IMR-90 (cell line): ENCODE data around the gene ADGRA3. TPM values are rescaled to one million over a fixed set of nuclear protein-coding genes. Genes with fewer than 3 reads are reported as not detected.

ENCODE experiments used
- ATAC-seq: fragments of 200-7000 bp; cut with Tn5 transposase; 2 replicates; pipeline ENCODE4 v1.9.1; 2020; ENCODE audit warnings: low read depth, mild to moderate bottlenecking, moderate library complexity
- BruUV-seq: library from RNA; stranded (reverse); fragments of 400-500 nt; replicated peaks from 2 replicates; lab custom pipeline; 2021; lab: Mats Ljungman, UMichigan
- CTCF ChIA-PET: fragments of 300-600 bp; formaldehyde crosslinking; extraction: SDS; loops from one replicate; lab custom pipeline; 2021; ENCODE audit warnings: antibody characterized with exemption; lab: Yijun Ruan, JAX
- POLR2A ChIA-PET: fragments of 300-600 bp; sonication (Branson Sonifier 250); formaldehyde crosslinking; loops from one replicate; lab custom pipeline; 2022; ENCODE audit warnings: antibody characterized with exemption; ENCODE audit not compliant: unreplicated experiment; lab: Charles Lee
- DNase-seq: peaks from one replicate; pipeline ENCODE4 v3.0.0; 2013
- H2AFZ ChIP-seq: replicated peaks from 2 replicates; pipeline ENCODE3; 2013; ENCODE audit warnings: low read length, mild to moderate bottlenecking; ENCODE audit not compliant: poor library complexity
- H2AK5ac ChIP-seq: 2 replicates; pipeline ENCODE4 v1.6.1; 2013; ENCODE audit warnings: low read depth, low read length, inconsistent platforms
- H2AK9ac ChIP-seq: replicated peaks from 2 replicates; pipeline ENCODE3; 2013; ENCODE audit warnings: mild to moderate bottlenecking, low read depth, low read length, moderate library complexity; ENCODE audit not compliant: poor library complexity
- H2BK120ac ChIP-seq: 2 replicates; pipeline ENCODE4 v1.6.1; 2013; ENCODE audit warnings: low read depth, low read length, inconsistent platforms
- H2BK15ac ChIP-seq: 3 replicates; pipeline ENCODE4 v1.6.1; 2013; ENCODE audit warnings: low read depth, low read length, inconsistent platforms
- H2BK20ac ChIP-seq: 2 replicates; pipeline ENCODE4 v1.6.1; 2013; ENCODE audit warnings: low read depth, mild to moderate bottlenecking, inconsistent platforms, low read length, moderate library complexity
- H2BK5ac ChIP-seq: 2 replicates; pipeline ENCODE4 v1.6.1; 2013; ENCODE audit warnings: mild to moderate bottlenecking, low read depth, low read length, inconsistent platforms; ENCODE audit not compliant: poor library complexity, severe bottlenecking
- H3K14ac ChIP-seq: replicated peaks from 2 replicates; pipeline ENCODE4 v1.6.1; 2013; ENCODE audit warnings: low read depth, low read length, inconsistent platforms
- H3K18ac ChIP-seq: 2 replicates; pipeline ENCODE4 v1.6.1; 2013; ENCODE audit warnings: low read depth, low read length, control low read depth
- H3K23ac ChIP-seq: 2 replicates; pipeline ENCODE4 v1.6.1; 2013; ENCODE audit warnings: low read depth, low read length, inconsistent platforms
- H3K27ac ChIP-seq: 2 replicates; pipeline ENCODE4 v1.5.1; 2013; ENCODE audit warnings: mild to moderate bottlenecking, control low read depth, low read length; ENCODE audit not compliant: insufficient read depth
- H3K27me3 ChIP-seq: 2 replicates; pipeline ENCODE4 v1.6.1; 2013; ENCODE audit warnings: low read length; ENCODE audit not compliant: control insufficient read depth, insufficient read depth
- H3K36me3 ChIP-seq: 2 replicates; pipeline ENCODE4 v1.6.1; 2013; ENCODE audit warnings: low read length, mixed read lengths; ENCODE audit not compliant: control insufficient read depth, insufficient read depth
- H3K4ac ChIP-seq: 2 replicates; pipeline ENCODE4 v1.6.1; 2013; ENCODE audit warnings: low read depth, low read length, inconsistent platforms
- H3K4me1 ChIP-seq: 2 replicates; pipeline ENCODE4 v1.6.1; 2013; ENCODE audit warnings: low read length, mixed read lengths; ENCODE audit not compliant: control insufficient read depth, insufficient read depth
- H3K4me2 ChIP-seq: 2 replicates; pipeline ENCODE4 v1.6.1; 2013; ENCODE audit warnings: low read depth, mild to moderate bottlenecking, control low read depth, low read length, moderate library complexity
- H3K4me3 ChIP-seq: 2 replicates; pipeline ENCODE4 v1.5.1; 2013; ENCODE audit warnings: low read depth, mild to moderate bottlenecking, control low read depth, low read length, moderate library complexity; ENCODE audit not compliant: insufficient read depth
- H3K56ac ChIP-seq: 2 replicates; pipeline ENCODE4 v1.6.1; 2013; ENCODE audit warnings: low read length, inconsistent platforms; ENCODE audit not compliant: insufficient read depth; ENCODE audit errors: extremely low read depth
- H3K79me1 ChIP-seq, 2 experiments: 2 replicates each; pipeline ENCODE4 v1.6.1; 2013; ENCODE audit warnings: low read length in 2 of 2, inconsistent platforms in 1 of 2, low read depth in 1 of 2
- H3K9ac ChIP-seq: 2 replicates; pipeline ENCODE4 v1.6.1; 2013; ENCODE audit warnings: low read depth, low read length, control low read depth
- H3K9me1 ChIP-seq: 2 replicates; pipeline ENCODE4 v1.6.1; 2013; ENCODE audit warnings: low read length, inconsistent platforms; ENCODE audit not compliant: insufficient read depth
- H3K9me3 ChIP-seq: 2 replicates; pipeline ENCODE4 v1.6.1; 2013; ENCODE audit warnings: low read length; ENCODE audit not compliant: control insufficient read depth, insufficient read depth
- H4K20me1 ChIP-seq: 2 replicates; pipeline ENCODE4 v1.6.1; 2013; ENCODE audit warnings: low read length, inconsistent platforms; ENCODE audit not compliant: insufficient read depth
- H4K5ac ChIP-seq: 2 replicates; pipeline ENCODE4 v1.6.1; 2013; ENCODE audit warnings: mild to moderate bottlenecking, low read depth, low read length, control low read depth
- H4K8ac ChIP-seq, 2 experiments: 2 replicates each; pipeline ENCODE4 v1.6.1; 2013; ENCODE audit warnings: low read depth in 2 of 2, low read length in 2 of 2, control low read depth in 1 of 2, inconsistent platforms in 1 of 2
- H4K91ac ChIP-seq: 2 replicates; pipeline ENCODE4 v1.6.1; 2013; ENCODE audit warnings: low read depth, low read length, inconsistent platforms; ENCODE audit not compliant: insufficient read depth
- CEBPB ChIP-seq: IDR thresholded peaks from 2 replicates; pipeline ENCODE4 v1.6.1; 2012; ENCODE audit warnings: low read depth, low read length, improper control_type of control experiment
- CHD1 ChIP-seq: IDR thresholded peaks from 2 replicates; pipeline ENCODE4 v1.6.1; 2012; ENCODE audit warnings: low read depth, low read length, improper control_type of control experiment
- FOS ChIP-seq: fragments of 150-350 bp; IDR thresholded peaks from 2 replicates; pipeline ENCODE4 v1.6.1; 2016; ENCODE audit warnings: low read depth, low read length
- MAFK ChIP-seq: IDR thresholded peaks from 2 replicates; pipeline ENCODE4 v1.6.1; 2012; ENCODE audit warnings: low read depth, low read length, improper control_type of control experiment
- MXI1 ChIP-seq: IDR thresholded peaks from 2 replicates; pipeline ENCODE4 v1.6.1; 2012; ENCODE audit warnings: low read depth, mild to moderate bottlenecking, low read length, moderate library complexity, borderline replicate concordance
- NFE2L2 ChIP-seq: fragments of 150-350 bp; IDR thresholded peaks from 2 replicates; pipeline ENCODE4 v1.6.1; 2016; ENCODE audit warnings: low read depth, mild to moderate bottlenecking, low read length
- POLR2A ChIP-seq: IDR thresholded peaks from 2 replicates; pipeline ENCODE4 v1.6.1; 2012; ENCODE audit warnings: mild to moderate bottlenecking, low read depth, low read length
- RCOR1 ChIP-seq: IDR thresholded peaks from 2 replicates; pipeline ENCODE4 v1.6.1; 2012; ENCODE audit warnings: mild to moderate bottlenecking, low read length, improper control_type of control experiment; ENCODE audit not compliant: insufficient replicate concordance
- RFX5 ChIP-seq: IDR thresholded peaks from 2 replicates; pipeline ENCODE4 v1.8.0; 2012; ENCODE audit warnings: low read depth, mild to moderate bottlenecking, low read length, moderate library complexity
- WGBS, 2 experiments: methylation state at CpG; one replicate each; pipeline versions ENCODE4 v1.1.5 to v1.1.7; 2013; ENCODE audit warnings: missing lambda C conversion rate in 2 of 2; ENCODE audit not compliant: insufficient read length in 1 of 2; ENCODE audit errors: extremely low coverage in 2 of 2; 5-methylcytosine and 5-hydroxymethylcytosine counted together
- dilution Hi-C: fragments of 300-500 bp; cut with HindIII; formaldehyde crosslinking; loops from one replicate; pipeline ENCODE4 v1.14.3; 2018; ENCODE audit warnings: low sequenced_read_pairs; ENCODE audit not compliant: unreplicated experiment
- in situ Hi-C: fragments of 300-500 bp; cut with MboI; formaldehyde crosslinking; loops from 3 replicates; pipeline ENCODE4 v1.14.3; 2019; ENCODE audit warnings: low sequenced_read_pairs, inconsistent platforms, mixed read lengths
- intact Hi-C: fragments of 100-400 bp; cut with micrococcal nuclease; formaldehyde crosslinking; loops from 2 replicates; pipeline ENCODE4 v1.10.0; 2022
- polyA plus RNA-seq, 3 experiments: library from polyadenylated mRNA; depleted of rRNA; stranded (reverse); fragments of >200 nt; gene quantifications; 2 replicates each; pipeline ENCODE4 v1.2.3, GENCODE V29; 2012; ENCODE audit warnings: low replicate concordance in 1 of 3
- total RNA-seq: library from RNA; depleted of rRNA; stranded (reverse); fragments of >200 nt; gene quantifications from 2 replicates; pipeline ENCODE4 v1.2.3, GENCODE V29; 2012
- TF ChIP-seq, protein P1 (sequence below): fragments of 150-350 bp; IDR thresholded peaks from 2 replicates; pipeline ENCODE4 v1.6.1; 2016; ENCODE audit warnings: low read depth, mild to moderate bottlenecking, low read length, moderate library complexity, borderline replicate concordance
- TF ChIP-seq, protein P2 (sequence below): conservative IDR thresholded peaks from 2 replicates; pipeline ENCODE4 v1.5.1; 2012; ENCODE audit warnings: mild to moderate bottlenecking, low read depth, low read length, improper control_type of control experiment
- TF ChIP-seq, protein P3 (sequence below): fragments of 150-350 bp; IDR thresholded peaks from 2 replicates; pipeline ENCODE4 v1.6.1; 2017; ENCODE audit warnings: mild to moderate bottlenecking, antibody characterized with exemption, low read length, low read depth

Gene ADGRA3
- total and polyA plus RNA-seq, 2 of the 4 experiments (the other 2 are of a cell fraction): 20.1 to 28.0 TPM

DNA sequence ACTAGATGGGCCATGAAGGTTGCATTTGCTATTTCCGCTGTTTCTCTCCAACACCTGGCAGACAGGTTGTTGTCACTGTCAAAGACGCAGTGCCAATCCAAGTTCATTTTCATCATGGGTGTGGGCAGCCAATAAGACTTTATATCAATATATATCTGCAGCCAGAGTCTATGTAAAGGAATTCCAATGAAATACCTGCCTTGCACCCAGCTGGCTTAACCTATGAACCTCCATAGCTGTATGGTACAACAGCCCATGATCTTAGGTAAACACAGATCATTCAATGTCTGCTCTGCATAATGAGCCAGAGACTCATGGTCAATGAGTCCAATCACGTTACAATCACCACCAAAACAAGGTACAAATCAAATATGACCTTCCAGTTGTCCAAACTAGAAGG, 37.7 kb upstream of the ADGRA3 start:
- Histone ChIP-seq H2BK15ac (no peak overlapping the region), H2BK120ac (no peak overlapping the region), H3K9ac (no peak overlapping the region), H3K56ac (no peak overlapping the region), H4K8ac (no peak overlapping the region), H4K91ac (no peak overlapping the region), H3K4ac (no peak overlapping the region), H3K4me1 (no peaks in the 10 kb centered on the region), H2AFZ (no peak overlapping the region), H3K18ac (no peak overlapping the region), H2AK5ac (no peak overlapping the region), H3K9me1 (no peaks in the 10 kb centered on the region), H3K79me1 (no peaks in the 10 kb centered on the region), H3K4me2 (no peak overlapping the region), H2AK9ac (no peak overlapping the region), H3K27ac (no peak overlapping the region), H3K14ac (no peak overlapping the region), H3K23ac (no peak overlapping the region), H4K5ac (no peak overlapping the region), H3K36me3 (no peaks in the 10 kb centered on the region), H2BK5ac (no peak overlapping the region), H3K9me3 (no peaks in the 10 kb centered on the region), H4K20me1 (no peaks in the 10 kb centered on the region), H3K4me3 (no peak overlapping the region), H2BK20ac (no peak overlapping the region), H3K27me3 (peaks cover 2% of the 10 kb centered on the region; the same call in 1 of the 2 replicates)
- CTCF ChIA-PET: no interaction called here
- ATAC-seq (no peak), DNase-seq (no peak)
- intact Hi-C loops (no loop called here), dilution Hi-C loops (no loop called here), in situ Hi-C loops (no loop called here)
- BruUV-seq: no TSS peak
- WGBS, 2 experiments: no CpG with 5 or more reads among the region's 3 CpGs
- POLR2A ChIA-PET: no interaction called here
- no peak for TF ChIP-seq FOS
- TF ChIP-seq CHD1: no peak
- no peak for TF ChIP-seq MAFK
- no peak for TF ChIP-seq NFE2L2
- TF ChIP-seq CEBPB: no peak
- no peak for TF ChIP-seq MXI1
- TF ChIP-seq POLR2A: no peak
- no peak for TF ChIP-seq RFX5
- TF ChIP-seq, protein P1, sequence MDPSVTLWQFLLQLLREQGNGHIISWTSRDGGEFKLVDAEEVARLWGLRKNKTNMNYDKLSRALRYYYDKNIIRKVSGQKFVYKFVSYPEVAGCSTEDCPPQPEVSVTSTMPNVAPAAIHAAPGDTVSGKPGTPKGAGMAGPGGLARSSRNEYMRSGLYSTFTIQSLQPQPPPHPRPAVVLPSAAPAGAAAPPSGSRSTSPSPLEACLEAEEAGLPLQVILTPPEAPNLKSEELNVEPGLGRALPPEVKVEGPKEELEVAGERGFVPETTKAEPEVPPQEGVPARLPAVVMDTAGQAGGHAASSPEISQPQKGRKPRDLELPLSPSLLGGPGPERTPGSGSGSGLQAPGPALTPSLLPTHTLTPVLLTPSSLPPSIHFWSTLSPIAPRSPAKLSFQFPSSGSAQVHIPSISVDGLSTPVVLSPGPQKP: no peak
- TF ChIP-seq, protein P2, sequence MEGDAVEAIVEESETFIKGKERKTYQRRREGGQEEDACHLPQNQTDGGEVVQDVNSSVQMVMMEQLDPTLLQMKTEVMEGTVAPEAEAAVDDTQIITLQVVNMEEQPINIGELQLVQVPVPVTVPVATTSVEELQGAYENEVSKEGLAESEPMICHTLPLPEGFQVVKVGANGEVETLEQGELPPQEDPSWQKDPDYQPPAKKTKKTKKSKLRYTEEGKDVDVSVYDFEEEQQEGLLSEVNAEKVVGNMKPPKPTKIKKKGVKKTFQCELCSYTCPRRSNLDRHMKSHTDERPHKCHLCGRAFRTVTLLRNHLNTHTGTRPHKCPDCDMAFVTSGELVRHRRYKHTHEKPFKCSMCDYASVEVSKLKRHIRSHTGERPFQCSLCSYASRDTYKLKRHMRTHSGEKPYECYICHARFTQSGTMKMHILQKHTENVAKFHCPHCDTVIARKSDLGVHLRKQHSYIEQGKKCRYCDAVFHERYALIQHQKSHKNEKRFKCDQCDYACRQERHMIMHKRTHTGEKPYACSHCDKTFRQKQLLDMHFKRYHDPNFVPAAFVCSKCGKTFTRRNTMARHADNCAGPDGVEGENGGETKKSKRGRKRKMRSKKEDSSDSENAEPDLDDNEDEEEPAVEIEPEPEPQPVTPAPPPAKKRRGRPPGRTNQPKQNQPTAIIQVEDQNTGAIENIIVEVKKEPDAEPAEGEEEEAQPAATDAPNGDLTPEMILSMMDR: no peak
- TF ChIP-seq, protein P3, sequence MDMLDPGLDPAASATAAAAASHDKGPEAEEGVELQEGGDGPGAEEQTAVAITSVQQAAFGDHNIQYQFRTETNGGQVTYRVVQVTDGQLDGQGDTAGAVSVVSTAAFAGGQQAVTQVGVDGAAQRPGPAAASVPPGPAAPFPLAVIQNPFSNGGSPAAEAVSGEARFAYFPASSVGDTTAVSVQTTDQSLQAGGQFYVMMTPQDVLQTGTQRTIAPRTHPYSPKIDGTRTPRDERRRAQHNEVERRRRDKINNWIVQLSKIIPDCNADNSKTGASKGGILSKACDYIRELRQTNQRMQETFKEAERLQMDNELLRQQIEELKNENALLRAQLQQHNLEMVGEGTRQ: no peak
- TF ChIP-seq RCOR1: no peak
